Pulmonary artery endothelial cell (primary cell): Measurements from ENCODE around the gene DHRS13. TPM values are rescaled to one million over a fixed set of nuclear protein-coding genes. Genes with fewer than 3 reads are reported as not detected.
"Not testable (repeated sequence)": the region's sequence is repeated elsewhere in the genome, so short reads cannot be mapped to it uniquely, and the experiment has no call there.

Source experiments
- DNase-seq: peaks from one replicate; pipeline ENCODE4 v3.0.0-alpha.2; 2011; ENCODE audit warnings: low read depth, low spot score
- total RNA-seq: library from RNA; depleted of rRNA; stranded (reverse); fragments of >200 nt; gene quantifications from 2 replicates; pipeline ENCODE4 v1.2.3, GENCODE V29; 2014

DHRS13 gene
- total RNA-seq, 1 donor from 2014 or later = 5.5 TPM

DNA sequence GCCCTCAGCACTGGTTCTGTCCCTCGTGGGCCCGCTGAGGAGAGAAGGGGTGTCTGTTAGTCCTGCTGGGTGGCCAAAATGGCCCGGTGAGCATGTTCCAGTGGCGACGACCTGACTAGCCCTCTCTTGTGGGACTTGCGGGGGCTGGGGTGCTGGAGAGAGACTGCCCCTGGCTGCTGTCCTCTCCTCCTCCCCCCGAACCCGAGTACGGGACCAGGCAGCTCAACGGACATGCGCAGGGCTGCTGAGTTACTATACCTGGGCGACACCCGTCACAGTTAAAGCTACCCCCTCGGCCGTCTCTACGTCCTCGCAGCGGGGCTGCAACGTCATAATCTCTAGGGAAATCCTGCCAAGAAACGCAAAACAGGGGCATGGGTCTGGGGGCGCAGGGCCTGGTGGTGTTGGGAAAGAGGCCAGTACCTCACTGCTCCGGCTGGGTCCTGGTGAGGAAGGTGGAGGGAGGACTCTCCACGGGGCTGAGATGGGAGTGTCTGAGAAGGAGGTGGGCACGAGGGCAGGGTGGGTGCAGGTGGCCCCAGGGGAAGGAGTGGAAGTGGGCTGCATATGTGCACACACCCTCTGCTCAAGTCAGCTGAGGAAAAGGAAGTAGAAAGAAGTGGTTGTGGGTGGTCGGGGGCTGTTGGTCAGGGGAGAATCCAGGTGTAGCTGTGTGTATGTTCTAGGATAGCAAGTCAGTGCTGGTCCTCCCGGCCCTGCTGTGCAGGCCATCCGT lies 18.7 kb downstream of the DHRS13 start:
- no peak for DNase-seq

GRCh38 chr17:28882154-28882895 lies 20.6 kb downstream of the DHRS13 start:
- no peak for DNase-seq

GRCh38 chr17:28881533-28882056 lies 21.3 kb downstream of the DHRS13 start:
- no peak for DNase-seq

- no peak for DNase-seq
These were observed 22.3 kb downstream of the DHRS13 start for GRCh38 chr17:28880572-28880945.

- no peak for DNase-seq
These were observed 22.9 kb downstream of the DHRS13 start for GRCh38 chr17:28879886-28880571.

- DNase-seq = no peak
These were observed 23.9 kb downstream of the DHRS13 start for GRCh38 chr17:28878981-28879380.

DNA sequence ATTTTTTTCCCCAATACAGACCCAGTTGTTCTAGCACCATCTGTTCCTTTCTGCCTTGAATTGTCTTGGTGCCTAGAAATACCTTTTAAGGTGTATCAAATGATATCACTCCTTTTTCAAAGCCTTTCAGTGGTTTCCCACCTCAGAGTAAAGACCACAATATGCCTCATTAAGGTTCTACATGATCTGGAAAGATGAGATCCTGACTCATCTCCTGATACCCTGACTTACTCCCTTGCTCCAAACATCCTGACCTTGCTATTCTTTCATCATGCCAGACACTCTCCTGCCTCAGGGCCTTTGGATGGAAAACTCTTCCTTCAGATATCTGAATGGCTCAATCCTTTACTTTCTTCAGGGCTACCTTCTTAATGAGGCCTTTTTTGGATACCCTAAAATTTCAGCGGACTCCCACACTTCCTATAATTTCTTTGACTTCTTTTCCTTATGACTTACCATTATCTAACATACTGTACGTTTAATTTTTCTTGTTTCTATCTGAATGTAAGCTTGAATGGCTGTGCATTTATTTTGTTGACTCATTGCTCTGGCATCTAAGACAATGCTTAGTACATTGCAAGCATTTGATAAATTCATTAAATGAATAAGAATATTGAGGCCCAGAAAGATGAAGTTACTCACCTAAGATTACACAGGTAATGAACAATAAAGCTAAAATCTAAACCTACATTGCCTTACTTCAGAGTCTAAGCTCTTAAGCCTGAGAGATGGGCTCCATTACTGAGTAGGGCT lies 24.5 kb downstream of the DHRS13 start:
- no peak for DNase-seq

DNA sequence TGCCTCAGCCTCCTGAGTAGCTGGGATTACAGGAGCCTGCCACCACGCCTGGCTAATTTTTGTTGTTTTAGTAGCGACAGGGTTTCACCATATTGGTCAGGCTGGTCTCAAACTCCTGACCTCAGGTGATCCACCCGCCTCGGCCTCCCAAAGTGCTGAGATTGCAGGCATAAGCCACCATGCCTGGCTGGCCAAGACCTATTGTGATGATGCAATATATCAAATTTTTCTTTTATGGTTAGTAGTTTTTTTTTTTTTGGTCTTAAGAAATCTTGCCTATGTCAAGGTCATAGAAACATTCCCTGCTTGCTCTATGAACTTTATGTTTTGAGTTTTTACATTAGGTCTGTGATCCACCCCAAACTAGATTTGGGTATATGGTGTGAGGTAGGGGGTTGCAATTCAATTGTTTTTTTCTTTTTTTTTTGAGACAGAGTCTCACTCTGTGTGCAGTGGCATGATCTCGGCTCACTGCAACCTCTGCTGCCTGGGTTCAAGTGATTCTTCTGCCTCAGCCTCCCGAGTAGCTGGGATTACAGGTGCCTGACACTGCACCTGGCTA lies 25.6 kb downstream of the DHRS13 start:
- DNase-seq = not testable (repeated sequence)

GRCh38 chr17:28875848-28876550 lies 26.9 kb downstream of the DHRS13 start:
- DNase-seq = no peak

DNA sequence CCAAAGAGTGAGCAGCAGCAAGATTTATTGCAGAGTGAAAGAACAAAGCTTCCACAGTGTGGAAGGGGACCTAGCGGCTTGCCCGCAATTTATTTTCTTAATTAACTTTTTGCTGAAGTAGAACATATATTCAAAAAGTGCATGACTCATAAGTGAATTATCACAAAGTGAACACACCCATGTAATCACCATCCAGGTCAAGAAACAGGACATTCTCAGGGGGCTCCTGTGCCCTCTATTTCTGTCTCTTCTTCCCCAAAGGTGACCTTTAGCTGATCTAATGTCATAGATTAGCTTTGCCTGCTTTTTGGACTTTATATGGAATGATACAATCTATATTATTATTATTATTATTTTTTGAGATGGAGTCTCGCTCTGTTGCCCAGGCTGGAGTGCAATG lies 28.1 kb downstream of the DHRS13 start:
- no peak for DNase-seq

- DNase-seq = no peak
These were observed 29.0 kb downstream of the DHRS13 start for GRCh38 chr17:28873839-28874238.

DNA sequence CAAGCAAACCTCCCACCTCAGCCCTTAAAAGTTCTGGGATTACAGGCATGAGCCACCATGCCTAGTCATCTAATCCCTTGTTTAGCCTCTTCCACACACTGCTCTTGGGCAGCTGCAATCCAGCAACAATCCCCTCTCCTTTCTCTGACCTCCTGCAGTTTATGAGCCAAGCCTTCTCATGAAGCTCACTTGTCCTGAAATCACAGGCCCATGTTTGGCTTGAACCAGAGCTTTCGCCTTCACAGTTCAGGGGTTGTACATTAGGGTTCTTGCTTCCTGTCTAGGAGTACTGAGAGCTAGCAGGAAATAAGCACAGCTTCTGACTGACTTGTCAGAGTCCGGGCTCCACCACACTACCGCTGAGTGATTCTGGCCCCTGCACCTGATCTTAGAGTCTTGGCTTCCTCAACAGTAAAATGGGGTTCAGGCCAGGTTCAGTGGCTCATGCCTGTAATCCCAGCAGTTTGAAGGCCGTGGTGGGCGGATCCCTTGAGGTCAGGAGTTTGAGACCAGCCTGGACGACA lies 31.8 kb downstream of the DHRS13 start:
- no peak for DNase-seq

DNA sequence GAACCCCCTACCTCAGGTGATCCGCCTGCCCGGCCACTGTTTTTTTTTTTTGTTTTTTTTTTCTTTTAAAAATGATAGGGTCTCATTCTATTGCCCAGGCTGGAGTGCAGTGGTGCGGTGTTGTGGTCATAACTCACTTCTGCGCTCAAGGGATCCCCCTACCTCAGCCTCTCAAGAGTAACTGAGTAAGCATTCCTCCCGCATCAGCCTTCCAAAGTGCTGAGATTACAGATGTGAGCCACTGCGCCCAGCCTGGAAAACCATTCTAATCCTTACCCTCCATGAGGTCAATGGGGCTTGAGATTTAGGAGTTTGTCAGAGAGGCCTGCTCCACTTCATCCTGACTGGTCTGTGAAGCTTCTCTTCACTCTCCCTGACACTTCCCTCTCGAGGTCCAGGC lies 35.6 kb downstream of the DHRS13 start:
- no peak for DNase-seq

DNA sequence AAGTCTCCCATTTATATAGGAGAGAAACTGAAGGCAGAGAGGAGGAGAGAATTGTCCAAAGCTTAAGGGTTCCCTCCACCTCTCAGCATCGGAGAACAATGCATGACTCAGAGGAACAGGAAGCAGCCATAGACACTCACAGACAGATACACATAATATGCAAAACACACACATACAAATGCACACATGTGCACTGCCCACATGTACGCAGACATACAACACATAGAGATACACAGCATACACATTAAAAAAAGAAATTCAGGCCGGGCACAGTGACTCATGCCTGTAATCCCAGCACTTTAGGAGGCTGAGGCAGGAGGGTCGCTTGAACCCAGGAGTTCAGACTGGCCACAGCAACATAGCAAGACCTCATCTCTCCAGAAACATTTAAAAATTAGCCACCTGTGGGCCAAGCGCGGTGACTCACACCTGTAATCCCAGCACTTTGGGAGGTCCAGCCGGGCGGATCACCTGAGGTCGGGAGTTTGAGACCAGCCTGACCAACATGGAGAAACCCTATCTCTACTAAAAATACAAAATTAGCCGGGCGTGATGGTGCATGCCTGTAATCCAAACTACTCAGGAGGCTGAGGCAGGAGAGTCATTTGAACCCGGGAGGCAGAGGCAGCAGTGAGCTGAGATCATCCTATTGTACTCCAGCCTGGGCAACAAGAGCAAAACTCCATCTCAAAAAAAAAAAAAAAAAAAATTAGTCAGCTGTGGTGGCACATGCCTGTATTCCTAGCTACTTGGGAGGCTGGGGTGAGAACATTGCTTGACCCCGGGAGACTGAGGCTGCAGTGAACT lies 36.7 kb downstream of the DHRS13 start:
- peak; percentile 44 for DNase-seq

DNA sequence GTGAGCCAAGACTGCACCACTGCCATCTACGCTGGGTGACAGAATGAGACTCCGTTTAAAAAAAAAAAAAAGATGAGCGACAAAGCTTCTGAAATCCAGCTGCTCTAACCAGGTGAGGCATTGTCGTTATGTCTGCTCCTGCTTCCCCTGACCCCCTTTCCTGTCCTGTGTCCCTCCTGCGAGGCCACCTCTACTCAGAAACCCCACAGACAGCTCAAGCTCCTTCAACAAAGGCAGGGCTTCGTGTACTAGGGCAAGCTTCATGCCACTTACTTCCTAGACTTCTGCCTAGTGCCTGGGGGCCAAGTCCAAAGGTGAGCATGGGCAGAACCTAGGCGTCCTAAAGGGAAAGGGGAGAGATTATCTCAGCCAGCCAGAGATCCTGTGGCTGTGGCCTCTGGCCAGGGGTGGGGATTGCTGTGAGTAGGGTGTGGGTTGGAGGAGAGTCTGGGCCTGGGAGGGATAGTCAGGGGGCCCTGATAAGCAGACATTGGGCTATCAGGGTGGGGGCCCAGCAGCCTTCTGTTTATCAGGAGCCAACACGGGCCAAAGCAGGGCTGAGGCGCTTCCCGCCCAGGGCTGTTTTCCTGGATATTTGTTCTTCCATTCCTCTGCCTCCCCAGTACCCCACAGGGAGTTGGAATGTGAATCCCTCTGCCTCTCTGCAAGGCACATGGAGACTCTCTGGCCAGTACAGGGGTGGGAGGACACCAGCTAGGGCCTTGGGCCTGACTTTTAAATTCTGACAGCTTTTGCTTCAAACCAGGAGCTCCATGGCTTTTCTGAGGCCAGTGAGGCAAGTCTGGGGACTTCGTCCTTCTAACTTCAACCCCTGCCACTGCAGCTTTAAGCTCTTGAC lies 37.7 kb downstream of the DHRS13 start:
- no peak for DNase-seq

DNA sequence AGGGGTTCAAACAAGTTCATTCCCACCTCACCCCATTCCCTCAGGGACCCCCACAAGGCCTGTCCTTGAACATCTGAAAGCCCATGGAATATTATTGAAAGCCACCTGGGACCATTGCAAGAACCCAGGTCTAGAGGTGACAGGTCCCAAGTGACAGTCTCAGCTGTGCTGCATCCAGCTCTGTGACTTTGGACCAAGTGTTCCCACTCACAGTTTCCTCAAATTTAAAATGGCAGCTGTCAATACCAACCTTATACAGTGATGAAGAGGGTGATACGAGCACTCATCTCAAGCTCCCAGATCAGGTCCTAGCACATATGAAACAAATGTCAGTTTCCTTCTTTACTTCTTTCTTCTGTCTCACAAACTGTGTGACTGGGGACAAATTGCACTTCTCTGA lies 38.9 kb downstream of the DHRS13 start:
- no peak for DNase-seq

DNA sequence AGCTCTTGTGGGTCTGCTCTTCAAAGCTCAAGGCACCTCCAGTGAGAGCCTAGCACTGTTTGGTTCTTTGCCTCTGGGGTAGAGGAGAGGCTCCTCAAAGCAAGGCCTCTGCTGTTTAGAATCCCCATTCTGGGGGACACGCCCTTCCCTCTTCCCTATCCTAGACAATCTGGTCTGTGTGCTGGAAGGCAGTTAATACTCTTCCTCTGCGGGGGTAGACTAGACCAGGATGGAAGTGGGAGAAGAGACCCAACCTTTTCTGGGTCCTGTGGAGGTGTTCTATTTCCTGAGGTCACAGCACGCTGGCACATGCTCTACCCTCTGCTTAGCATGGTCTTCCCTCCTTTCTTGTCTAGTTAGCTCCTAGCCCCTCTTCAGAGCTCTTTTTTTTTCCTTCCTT lies 40.3 kb downstream of the DHRS13 start:
- DNase-seq = no peak

DNA sequence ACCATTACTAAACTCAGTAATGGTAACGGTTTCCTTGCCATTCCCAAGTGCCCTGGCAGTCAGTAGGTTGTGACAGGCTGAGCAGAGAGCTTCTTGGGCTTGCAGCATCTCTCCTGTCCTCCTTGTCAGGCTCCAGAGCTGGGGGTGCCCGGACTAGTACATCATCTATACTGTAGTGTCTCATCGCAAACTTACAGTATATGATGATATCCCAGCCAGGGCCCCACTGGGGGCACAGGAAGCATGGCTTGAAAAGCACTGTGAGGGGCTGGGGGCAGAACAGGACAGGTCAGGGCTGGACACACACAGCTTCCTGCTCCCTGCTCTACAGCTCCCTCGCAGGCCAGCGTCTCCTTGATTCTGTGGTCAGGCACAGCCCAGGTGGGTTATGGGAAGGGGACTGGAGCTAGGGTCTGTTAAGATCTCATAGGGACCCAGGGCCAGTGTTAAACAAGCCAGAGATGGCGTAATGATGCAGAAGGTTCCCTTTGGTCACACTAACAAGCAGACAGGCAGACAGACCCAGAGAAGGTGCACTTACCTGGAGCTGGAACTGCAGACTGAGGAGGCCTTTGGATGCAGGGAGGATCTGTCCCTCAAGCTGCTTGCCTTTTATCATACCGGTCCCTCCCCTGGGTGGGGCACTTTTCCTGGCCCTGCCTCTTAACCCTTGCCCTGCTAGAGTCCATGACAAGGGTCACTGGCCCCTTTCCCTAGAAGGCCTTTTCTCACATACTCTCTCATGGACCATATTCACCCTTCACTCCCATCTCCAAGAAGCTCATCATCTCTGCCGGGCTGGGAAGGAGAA lies 41.3 kb downstream of the DHRS13 start:
- DNase-seq = no peak
